Globus pallidus (tissue), 1 donor: Measurements from ENCODE around the gene ZNF564.
"Not testable (repeated sequence)": the region's sequence is repeated elsewhere in the genome, so short reads cannot be mapped to it uniquely, and the experiment has no call there.

ENCODE experiments used
- DNase-seq: peaks from one replicate; pipeline ENCODE4 v3.0.0-alpha.2; 2015; ENCODE audit warnings: low spot score

Gene ZNF564

GRCh38 chr19:12551060-12551832 is at the start of gene ZNF564:
ZNF564 (minus strand) TSS chr19:12551482; CDS start chr19:12551332, 150 bp downstream.
- DNase-seq, result peak; percentile 100

- no peak for DNase-seq
These were observed 46.3 kb upstream of the ZNF564 start for GRCh38 chr19:12597594-12597993.

DNA sequence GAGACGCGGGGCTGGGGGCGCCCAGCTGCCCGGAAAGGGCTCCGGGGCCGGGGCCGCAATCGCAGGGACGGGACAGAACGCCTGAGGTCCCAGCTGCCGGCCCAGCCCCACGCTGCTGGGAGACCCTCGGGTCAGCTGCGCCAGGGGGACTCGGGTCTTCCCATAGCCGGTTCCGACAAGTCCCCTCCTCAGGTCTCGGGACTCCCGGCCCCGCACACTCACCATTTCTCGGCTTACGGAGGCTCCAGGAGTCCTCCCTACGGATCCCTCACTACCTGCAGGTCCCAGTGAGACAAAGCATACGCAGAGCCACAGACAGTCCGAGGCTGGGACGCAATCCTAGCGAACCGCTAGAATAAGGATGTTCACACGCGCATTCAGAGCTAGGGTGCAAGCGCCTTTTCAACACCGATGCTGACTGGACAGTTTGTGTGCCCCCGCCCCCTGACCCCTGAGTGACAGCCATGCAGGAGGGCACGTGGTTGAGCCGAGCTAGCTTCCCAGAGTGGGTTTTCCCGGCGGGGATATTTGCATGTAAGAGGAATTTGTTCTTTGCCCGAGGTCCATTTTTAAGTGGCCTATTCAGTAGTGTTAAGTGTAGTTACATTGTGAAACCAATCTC is 45.8 kb upstream of the ZNF564 start:
- no peak for DNase-seq

DNA sequence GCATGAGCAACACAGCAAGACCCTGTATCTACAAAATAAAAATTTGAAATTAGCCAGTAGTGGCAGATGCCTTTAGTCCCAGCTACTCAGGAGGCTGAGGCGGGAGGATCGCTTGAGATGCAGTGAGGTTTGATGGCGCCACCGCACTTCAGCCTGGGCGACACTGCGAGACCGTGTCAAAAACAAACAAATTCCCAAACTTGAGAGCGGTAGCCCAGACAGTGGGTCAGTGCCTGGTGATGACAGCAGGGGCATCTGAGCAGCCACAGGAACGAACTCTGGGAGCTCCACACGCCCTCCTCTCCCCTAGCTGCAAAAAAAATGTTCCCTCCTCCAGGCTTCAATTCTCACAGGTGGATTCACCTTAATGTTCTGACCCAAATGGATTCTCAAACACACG is 45.2 kb upstream of the ZNF564 start:
- DNase-seq, result no peak

DNA sequence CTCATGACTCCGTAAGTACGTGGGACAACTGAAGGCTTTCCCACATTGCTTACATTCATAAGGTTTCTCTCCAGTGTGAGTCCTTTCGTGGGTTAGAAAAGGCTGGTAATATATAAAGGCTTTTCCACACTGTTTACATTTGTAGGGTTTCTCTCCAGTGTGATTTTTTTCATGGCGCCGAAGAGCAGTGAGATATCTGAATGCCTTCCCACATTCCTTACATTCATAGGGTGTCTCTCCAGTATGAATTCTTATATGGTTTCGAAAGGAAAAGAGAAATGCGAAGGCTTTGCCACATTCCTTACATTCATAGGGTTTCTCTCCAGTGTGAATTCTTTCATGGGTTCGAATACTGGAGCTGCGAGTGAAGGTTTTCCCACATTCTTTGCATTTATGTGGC is 29.8 kb upstream of the ZNF564 start:
- no peak for DNase-seq

- no peak for DNase-seq
These were observed 29.0 kb upstream of the ZNF564 start for GRCh38 chr19:12580180-12580694.

GRCh38 chr19:12578641-12579040 is 27.4 kb upstream of the ZNF564 start:
- no peak for DNase-seq

DNA sequence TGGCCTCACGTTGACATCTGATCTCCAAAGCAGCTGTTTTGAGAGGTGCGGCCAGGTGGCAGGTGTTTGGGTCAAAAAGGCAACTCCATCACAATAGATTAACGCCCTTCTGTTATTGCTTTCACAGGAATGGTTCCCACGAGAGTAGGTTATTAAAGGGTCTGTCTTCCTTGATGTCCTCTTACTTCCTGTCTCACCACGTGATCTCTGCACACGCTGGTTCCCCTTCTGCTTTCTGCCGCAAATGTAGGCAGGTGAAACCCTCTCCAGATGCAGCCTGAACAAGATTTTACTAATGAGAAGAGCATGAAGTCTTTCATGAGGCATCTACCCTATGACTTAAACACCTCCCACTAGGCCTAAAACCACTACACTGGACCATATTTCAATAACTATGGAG is 22.8 kb upstream of the ZNF564 start:
- DNase-seq, result no peak

- no peak for DNase-seq
These were observed 16.7 kb upstream of the ZNF564 start for GRCh38 chr19:12567951-12568350.

- not testable (repeated sequence) for DNase-seq
These were observed 15.1 kb upstream of the ZNF564 start for GRCh38 chr19:12566380-12566779.

GRCh38 chr19:12564016-12564664 is 12.9 kb upstream of the ZNF564 start:
- peak; percentile 91 for DNase-seq

- no peak for DNase-seq
These were observed 4.2 kb upstream of the ZNF564 start for GRCh38 chr19:12555456-12555930.

DNA sequence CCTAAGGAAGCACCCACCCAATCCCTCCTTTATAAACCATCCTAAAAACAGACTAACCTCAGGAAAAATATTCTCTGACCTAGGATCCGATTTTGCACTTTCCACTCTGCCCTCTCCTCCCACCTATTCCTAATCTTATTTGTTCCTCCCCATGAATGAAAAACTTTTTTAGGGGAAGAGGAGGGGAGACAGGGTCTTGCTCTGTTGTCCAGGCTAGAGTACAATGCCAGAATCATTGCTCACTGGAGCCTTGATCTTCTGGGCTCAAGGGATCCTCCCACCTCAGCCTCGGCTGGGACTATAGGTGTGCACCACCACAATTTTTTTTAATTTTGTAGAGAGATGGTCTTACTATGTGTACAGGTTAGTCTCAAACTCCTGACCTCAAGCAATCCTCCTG is 4.4 kb downstream of the ZNF564 start:
- DNase-seq, result no peak

DNA sequence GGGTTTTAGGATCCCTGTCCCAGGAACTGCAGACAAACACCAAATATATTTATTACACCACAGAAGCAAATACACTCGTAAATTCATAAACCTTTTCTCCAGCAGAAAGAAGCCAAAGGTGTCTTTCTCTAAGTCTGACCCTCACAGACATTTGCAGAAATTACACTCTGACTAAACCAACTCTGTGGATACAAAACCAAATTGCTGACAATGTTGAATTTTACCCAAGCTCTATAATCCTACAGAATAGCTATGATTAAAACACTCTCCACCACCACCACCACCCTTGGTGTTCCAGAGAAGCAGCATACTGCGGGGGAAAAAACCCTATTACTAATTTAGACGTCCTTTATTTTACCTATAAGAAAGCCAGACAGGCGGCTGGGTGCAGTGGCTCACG is 5.2 kb downstream of the ZNF564 start:
- DNase-seq, result no peak

DNA sequence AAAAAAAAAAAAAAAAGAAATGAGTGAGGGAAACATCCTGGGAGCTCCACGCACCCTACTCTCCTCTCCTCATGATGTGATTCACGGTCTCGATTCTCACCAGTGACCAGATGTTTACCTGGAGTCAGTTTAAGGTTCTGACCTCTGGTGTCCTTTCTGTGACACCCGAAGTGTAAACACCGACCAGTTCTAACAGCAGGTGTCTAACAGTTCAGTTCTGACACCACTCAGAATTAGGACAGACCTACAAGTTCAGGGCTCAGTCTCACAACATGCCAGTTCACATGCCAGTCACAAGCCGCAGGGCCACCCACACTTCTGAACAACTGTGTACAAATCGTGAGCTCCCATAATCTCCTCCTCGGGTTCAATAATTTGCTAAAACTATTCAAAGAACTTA is 6.0 kb downstream of the ZNF564 start:
- DNase-seq, result no peak

- no peak for DNase-seq
These were observed 6.8 kb downstream of the ZNF564 start for GRCh38 chr19:12544401-12544876.

GRCh38 chr19:12543855-12544254 is 7.4 kb downstream of the ZNF564 start:
- DNase-seq, result no peak

DNA sequence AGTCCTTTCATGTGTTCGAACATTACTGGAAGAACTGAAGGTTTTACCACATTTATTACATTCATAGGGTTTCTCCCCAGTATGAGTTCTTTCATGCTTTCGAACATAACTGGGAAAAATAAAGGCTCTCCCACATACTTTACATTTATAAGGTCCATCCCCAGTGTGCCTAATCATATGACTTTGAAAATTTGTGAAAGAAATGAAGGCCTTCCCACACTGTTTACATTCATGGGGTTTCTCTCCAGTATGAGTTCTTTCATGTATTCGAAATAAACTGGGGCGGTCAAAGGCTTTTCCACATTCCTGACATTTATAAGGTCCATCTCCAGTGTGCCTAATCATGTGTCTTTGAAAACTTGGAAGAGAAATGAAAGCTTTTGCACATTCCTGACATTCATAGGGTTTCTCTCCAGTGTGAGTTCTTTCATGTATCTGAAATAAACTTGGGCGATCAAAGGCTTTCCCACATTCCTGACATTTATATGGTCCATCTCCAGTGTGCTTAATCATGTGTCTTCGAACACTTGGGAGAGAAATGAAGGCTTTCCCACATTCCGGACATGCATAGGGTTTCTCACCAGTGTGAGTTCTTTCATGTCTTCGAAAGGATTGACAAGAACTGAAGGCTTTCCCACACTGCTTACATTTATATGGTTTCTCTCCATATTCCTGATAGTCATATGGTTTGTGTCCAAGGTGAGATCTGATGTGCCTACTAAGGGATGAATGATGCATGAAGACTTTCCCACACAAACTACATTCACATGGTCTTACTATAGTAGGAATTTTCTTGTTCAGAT is 24.0 kb downstream of the ZNF564 start:
- DNase-seq, result no peak

GRCh38 chr19:12526542-12526941 is 24.7 kb downstream of the ZNF564 start:
- DNase-seq, result no peak

GRCh38 chr19:12521996-12522395 is 29.3 kb downstream of the ZNF564 start:
- DNase-seq, result no peak

DNA sequence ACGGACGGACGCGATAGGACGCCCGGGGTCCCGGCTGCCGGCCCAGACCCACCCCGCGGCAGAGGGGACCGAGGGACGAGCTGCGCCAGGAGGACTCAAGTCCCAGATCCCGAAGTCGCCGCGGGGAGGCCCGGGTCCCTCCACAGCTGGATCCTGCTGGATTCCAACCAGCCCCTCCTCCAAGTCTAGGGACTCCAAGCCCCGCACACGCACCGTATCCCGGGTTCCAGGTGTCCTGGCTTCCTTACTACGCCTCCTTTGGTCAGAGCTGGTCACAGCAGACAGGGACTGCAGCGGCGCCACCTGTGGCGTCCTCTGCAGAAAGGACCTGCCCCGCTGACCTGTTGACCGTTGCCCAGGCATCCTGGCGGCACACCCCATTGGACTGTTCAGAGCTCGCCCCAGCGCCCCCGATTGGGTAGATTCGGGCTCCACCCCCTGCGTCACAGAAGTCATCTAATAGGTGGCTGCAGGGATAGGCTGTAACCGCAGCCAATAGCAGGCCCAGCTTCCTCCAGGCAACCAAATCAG is 37.7 kb downstream of the ZNF564 start:
- peak; percentile 57 for DNase-seq

- no peak for DNase-seq
These were observed 54.2 kb downstream of the ZNF564 start for GRCh38 chr19:12497032-12497431.
